WERI-Rb-1 (cell line): Measurements from ENCODE around the gene PPP1R37.

Source experiments
- DNase-seq: peaks from one replicate; pipeline ENCODE4 v3.0.0-alpha.2; 2020
- H3K27ac ChIP-seq: fragments of 250-450 bp; sonication (Bioruptor Pico); 2 replicates; pipeline ENCODE4 v1.5.1; 2020; ENCODE audit warnings: mild to moderate bottlenecking, moderate library complexity
- H3K27me3 ChIP-seq: fragments of 250-450 bp; sonication (Bioruptor Pico); 2 replicates; pipeline ENCODE4 v1.5.1; 2021; ENCODE audit warnings: mild to moderate bottlenecking, low read depth, moderate library complexity; ENCODE audit not compliant: insufficient read depth, severe bottlenecking
- H3K36me3 ChIP-seq: fragments of 250-450 bp; sonication (Bioruptor Pico); 2 replicates; pipeline ENCODE4 v1.5.1; 2020; ENCODE audit warnings: mild to moderate bottlenecking, moderate library complexity
- H3K4me3 ChIP-seq: 2 replicates; pipeline ENCODE4 v1.5.1; 2011; ENCODE audit warnings: low read depth, mild to moderate bottlenecking, control low read depth, low read length
- H3K9me3 ChIP-seq: fragments of 250-450 bp; sonication (Bioruptor Pico); 2 replicates; pipeline ENCODE4 v1.5.1; 2021; ENCODE audit warnings: mild to moderate bottlenecking, moderate library complexity; ENCODE audit not compliant: severe bottlenecking
- TF ChIP-seq, protein P1 (sequence below): IDR thresholded peaks from 2 replicates; pipeline ENCODE4 v1.5.1; 2011; ENCODE audit warnings: low read depth, mild to moderate bottlenecking, control low read depth, inconsistent platforms, low read length

The PPP1R37 gene

DNA sequence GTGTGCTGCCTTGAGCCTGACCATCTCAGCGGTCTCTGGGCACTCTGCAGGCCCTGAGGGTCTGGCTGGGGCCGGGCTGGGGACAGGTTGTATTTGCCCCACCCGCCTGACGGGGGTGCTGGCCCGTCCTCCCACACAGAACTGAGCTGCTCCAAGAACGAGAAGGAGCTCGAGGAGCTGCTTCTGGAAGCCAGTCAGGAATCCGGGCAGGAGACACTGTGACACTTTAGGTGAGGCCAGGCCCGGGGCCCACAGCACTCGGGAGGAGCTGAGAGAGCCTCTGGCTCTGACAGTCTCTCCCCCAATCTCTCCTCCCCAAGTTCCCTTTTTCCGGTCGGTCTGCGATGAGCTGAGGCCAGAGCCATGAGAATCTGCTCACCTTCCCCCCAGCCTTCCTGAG lies 53.3 kb downstream of the PPP1R37 start:
- TF ChIP-seq, protein P1, sequence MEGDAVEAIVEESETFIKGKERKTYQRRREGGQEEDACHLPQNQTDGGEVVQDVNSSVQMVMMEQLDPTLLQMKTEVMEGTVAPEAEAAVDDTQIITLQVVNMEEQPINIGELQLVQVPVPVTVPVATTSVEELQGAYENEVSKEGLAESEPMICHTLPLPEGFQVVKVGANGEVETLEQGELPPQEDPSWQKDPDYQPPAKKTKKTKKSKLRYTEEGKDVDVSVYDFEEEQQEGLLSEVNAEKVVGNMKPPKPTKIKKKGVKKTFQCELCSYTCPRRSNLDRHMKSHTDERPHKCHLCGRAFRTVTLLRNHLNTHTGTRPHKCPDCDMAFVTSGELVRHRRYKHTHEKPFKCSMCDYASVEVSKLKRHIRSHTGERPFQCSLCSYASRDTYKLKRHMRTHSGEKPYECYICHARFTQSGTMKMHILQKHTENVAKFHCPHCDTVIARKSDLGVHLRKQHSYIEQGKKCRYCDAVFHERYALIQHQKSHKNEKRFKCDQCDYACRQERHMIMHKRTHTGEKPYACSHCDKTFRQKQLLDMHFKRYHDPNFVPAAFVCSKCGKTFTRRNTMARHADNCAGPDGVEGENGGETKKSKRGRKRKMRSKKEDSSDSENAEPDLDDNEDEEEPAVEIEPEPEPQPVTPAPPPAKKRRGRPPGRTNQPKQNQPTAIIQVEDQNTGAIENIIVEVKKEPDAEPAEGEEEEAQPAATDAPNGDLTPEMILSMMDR = peak; percentile 40; the same call in 1 of the 2 replicates
- DNase-seq = peak; percentile 60
- Histone ChIP-seq H3K36me3 (peaks cover 48% of the 10 kb centered on the region), H3K9me3 (no peaks in the 10 kb centered on the region), H3K27ac (peak overlapping the region; percentile 80), H3K4me3 (peak overlapping the region; percentile 29), H3K27me3 (no peaks in the 10 kb centered on the region)

DNA sequence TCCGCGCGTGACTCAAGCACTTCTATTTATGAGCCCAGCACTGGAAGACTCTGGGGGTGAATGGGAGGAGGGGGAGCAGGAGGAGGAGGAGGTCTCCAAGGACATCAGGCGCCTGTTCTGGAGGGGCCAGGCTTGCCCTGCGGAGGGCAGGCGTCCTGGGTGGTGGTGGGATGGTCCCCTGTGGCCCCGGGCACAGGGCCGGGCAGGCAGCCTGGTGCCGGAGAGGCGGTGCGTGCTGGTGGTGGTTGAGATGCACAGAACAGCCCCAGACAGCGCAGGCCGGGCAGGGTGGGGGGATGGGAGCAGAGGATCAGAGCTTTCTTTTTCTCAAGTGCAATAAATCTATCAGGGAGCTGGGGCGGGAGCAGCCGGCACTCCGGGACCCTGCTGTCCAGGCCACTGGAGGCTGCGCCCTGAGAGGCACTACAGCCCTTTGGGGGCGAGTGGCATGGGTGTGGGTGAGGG lies 53.8 kb downstream of the PPP1R37 start:
- DNase-seq = peak; percentile 86

DNA sequence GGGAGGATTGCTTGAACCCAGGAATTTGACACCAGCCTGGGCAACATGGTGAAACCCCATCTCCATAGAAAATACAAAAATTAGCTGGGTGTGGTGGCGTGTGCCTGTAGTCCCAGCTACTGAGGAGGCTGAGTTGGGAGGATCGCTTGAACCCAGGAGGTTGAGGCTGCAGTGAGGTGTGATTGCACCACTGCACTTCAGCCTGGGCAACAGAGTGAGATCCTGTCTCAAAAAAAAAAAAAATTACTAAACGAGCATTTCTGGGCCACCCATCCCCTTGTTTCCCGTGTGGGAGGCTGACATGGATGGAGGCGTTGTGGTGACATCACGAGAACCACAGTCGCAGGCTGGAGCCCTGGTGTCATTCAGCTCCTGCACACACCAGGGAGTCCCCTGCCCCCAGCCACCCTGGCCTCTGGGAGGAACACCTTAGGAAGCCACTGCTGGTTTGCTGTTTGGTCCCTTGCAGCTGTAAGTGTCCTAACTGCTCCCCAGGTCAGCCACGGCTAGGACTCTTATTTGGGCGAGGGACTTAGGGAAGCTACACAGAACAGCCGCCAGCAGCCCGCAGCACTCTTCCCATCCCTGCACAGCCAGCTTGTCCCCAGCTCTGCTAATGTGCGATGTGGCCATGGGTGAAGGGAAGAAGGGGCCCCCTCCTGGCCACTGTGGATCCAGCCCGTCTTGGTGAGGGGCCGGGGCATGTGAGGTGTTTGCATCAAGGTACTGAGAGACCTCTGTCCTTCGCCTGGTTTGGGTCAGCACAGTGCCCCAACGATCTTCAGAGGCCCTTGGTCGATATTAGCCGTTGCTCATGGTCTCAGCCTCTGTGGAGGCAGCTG lies 55.1 kb downstream of the PPP1R37 start:
- Histone ChIP-seq H3K4me3 (no peak overlapping the region), H3K27ac (peak overlapping the region; percentile 80), H3K9me3 (no peaks in the 10 kb centered on the region), H3K36me3 (peaks cover 38% of the 10 kb centered on the region), H3K27me3 (no peaks in the 10 kb centered on the region)
- peak; percentile 51 for DNase-seq
- TF ChIP-seq, protein P1 = peak; percentile 45

More for the DNA sequence above, 53.8 kb downstream of the PPP1R37 start:
- Histone ChIP-seq H3K27ac (peak overlapping the region; percentile 80), H3K27me3 (no peaks in the 10 kb centered on the region), H3K36me3 (peaks cover 45% of the 10 kb centered on the region), H3K9me3 (no peaks in the 10 kb centered on the region), H3K4me3 (peak overlapping the region; percentile 29)
- TF ChIP-seq, protein P1 = no peak

DNA sequence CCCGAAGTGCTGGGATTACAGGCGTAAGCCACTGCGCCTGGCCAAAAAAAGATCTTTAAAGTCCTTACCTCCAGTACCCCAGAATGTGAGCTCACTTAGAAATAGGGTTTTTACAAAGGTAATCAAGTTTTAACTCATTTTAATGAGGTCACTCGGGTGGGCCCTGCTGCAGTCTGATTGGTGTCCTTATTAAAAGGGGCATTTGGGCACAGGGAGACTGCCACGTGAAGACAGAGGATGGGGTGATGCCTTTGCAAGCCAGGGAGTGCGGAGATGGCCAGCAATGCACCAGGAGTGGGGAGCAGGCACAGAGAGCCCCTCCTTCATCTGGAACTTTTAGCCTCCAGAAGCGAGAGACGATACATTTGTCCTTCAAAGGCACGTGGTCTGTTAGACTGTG lies 56.1 kb downstream of the PPP1R37 start:
- DNase-seq = no peak
- H3K27me3 ChIP-seq = no peaks in the 10 kb centered on the region
- peaks cover 35% of the 10 kb centered on the region for H3K36me3 ChIP-seq
- no peaks in the 10 kb centered on the region for H3K9me3 ChIP-seq
- H3K4me3 ChIP-seq = no peak overlapping the region
- H3K27ac ChIP-seq = no peak overlapping the region
- TF ChIP-seq, protein P1 = no peak

DNA sequence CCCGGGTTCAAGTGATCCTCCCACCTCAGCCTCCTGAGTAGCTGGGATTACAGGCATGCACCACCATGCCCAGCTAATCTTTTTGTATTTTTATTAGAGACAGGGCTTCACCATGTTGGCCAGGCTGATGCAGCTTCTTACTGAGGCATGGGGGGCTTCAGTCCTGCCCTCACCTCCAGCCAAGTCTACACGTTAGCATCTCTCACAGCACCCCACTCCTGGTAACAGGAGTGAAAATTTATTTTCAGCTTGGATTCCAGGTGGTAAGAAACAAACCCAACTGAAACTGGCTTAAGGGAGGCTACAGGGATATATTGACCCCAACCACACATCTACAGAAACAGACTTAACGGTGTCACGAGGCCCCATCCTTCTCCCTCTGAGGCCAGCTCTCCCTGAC lies 57.2 kb downstream of the PPP1R37 start:
- no peaks in the 10 kb centered on the region for H3K9me3 ChIP-seq
- H3K36me3 ChIP-seq = peaks cover 32% of the 10 kb centered on the region
- TF ChIP-seq, protein P1 = no peak
- H3K27ac ChIP-seq = peak overlapping the region; percentile 26
- H3K27me3 ChIP-seq = no peaks in the 10 kb centered on the region
- no peak overlapping the region for H3K4me3 ChIP-seq
- no peak for DNase-seq
